ENCODE data around the gene PGA4.
"Not testable (repeated sequence)": the region's sequence is repeated elsewhere in the genome, so short reads cannot be mapped to it uniquely, and the experiment has no call there.

PGA4 gene

DNA sequence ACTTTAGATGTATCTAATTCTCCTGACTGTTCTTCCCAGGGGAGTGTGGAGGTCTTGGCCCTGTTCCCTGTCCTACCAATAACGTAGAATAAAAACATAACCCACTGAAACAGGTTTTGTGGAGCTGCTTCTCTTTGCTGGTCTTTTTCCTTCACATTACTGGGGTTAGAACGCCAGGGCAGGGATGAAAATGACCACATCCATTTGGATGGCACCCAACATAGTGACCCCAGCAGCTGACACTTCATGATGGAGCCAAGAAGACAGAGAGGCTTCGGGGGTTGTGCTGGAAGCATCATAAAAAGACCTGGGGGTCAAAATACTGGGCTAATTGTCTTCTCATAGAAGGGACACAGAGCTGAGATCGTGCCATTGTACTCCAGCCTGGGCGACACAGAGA, 9.4 kb downstream of the PGA4 start:
- not testable (repeated sequence) for H3K4me3 ChIP-seq (ENCODE audit: low read length)

- not testable (repeated sequence) for H3K4me3 ChIP-seq (ENCODE audit: low read length)
Measured at GRCh38 chr11:61232548-61233145, 10.5 kb downstream of the PGA4 start.

DNA sequence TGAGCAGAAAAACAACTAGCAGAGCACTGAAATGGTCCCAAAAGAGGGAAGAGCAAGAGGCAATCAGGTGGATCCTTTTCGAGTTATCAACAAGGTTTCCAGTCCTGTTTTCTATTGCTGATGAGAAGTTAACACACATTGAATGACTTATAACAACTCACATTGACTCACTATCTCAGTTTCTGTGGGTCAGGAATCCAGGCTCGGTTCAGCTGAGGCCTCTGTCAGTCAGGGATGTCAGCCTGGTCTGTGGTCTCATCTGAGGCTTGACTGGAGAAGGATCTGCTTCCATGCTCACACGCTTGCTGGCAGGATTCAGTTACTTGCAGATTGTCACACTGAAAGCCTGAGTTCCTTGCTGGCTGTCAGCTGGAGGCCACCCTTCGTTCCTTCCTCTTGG, 15.0 kb downstream of the PGA4 start:
- not testable (repeated sequence) for H3K4me3 ChIP-seq (ENCODE audit: low read length)

DNA sequence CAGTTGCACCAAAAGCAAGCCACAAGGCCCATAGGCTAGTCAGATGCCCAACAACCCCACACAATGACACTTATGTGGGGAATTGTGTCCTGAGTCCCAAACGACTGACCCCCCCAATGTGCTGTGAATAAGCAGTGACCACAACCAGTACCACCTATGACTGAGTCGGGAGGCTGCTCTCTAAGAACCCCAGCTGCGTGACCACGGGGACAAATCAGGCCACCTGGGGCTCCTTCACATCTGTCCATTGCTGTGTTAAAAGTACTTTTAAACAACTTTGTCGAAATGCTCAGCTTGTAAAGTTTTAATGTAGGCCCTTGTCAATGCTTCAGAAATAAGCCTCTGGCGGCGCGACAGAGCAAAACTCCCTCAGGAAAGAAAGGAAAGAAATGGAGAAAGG, 18.1 kb downstream of the PGA4 start:
- not testable (repeated sequence) for H3K4me3 ChIP-seq (ENCODE audit: low read length)

DNA sequence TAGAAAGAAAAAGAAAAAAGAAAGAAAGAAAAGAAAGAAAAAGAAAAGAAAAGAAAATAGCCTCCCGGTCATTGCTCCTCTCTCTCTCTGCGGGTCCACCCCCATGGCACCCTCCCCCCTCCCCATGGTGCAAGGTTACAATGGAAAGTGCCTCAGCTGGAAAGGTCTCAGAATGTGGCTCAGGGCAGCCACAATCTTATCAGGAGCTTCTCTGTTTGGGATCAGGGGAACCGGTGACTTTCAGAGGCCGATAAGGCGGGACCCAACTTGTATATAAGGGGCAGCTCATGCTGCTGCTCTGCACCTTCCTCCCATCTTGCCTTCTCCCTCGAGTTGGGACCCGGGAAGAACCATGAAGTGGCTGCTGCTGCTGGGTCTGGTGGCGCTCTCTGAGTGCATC, 18.7 kb downstream of the PGA4 start, which contains the start of gene PGA5:
PGA5 (plus strand) TSS at position 301 of the 400 bp plus-strand sequence; CDS start at position 353, 52 bp downstream.
- H3K4me3 ChIP-seq (ENCODE audit: low read length): not testable (repeated sequence)

DNA sequence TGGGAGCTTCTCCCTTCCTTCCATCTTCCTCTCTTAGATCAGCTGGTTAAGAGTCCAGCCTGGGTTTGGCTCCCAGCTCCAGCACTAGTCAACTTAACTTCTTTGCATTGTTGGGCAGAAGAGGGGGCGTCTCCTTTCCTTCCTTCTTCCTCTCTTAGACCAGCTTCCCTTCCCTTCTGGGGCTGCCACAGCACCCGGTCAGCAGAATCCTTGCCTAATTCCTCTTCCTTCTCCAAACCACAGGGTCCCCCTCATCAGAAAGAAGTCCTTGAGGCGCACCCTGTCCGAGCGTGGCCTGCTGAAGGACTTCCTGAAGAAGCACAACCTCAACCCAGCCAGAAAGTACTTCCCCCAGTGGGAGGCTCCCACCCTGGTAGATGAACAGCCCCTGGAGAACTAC, 19.4 kb downstream of the PGA4 start:
- not testable (repeated sequence) for H3K4me3 ChIP-seq (ENCODE audit: low read length)

GRCh38 chr11:61245284-61245964, 23.3 kb downstream of the PGA4 start:
- H3K4me3 ChIP-seq (ENCODE audit: low read length): not testable (repeated sequence)

GRCh38 chr11:61248071-61248470, 25.9 kb downstream of the PGA4 start:
- not testable (repeated sequence) for H3K4me3 ChIP-seq (ENCODE audit: low read length)

GRCh38 chr11:61249201-61249600, 27.1 kb downstream of the PGA4 start:
- H3K4me3 ChIP-seq (ENCODE audit: low read length): not testable (repeated sequence)

DNA sequence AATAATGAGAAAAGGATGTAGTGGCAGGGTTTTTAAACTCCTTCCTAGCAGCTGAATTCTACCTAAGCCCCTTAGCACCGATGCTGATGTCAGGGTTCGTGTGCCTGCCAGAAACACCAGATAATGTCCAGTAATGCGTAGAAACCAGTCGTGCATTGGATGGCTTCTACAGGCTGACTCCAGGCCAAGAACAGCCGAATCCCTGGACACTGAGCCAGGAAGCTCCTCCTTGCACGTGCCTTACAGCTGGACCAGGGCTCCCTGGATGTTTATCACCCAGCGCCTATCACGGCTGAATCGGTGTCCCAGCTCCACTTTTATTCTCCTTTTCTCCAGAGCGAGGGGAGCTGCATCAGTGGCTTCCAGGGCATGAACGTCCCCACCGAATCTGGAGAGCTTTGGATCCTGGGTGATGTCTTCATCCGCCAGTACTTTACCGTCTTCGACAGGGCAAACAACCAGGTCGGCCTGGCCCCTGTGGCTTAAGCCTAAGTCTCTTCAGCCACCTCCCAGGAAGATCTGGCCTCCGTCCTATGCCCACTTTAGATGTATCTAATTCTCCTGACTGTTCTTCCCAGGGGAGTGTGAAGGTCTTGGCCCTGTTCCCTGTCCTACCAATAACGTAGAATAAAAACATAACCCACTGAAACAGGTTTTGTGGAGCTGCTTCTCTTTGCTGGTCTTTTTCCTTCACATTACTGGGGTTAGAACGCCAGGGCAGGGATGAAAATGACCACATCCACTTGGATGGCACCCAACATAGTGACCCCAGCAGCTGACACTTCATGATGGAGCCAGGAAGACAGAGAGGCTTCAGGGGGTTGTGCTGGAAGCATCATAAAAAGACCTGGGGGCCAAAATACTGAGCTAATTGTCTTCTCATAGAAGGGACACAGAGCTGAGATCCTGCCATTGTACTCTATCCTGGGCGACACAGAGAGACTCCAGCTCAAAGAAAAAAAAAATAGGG, 28.9 kb downstream of the PGA4 start:
- not testable (repeated sequence) for H3K4me3 ChIP-seq (ENCODE audit: low read length)

GRCh38 chr11:61252332-61252731, 30.2 kb downstream of the PGA4 start:
- not testable (repeated sequence) for H3K4me3 ChIP-seq (ENCODE audit: low read length)

DNA sequence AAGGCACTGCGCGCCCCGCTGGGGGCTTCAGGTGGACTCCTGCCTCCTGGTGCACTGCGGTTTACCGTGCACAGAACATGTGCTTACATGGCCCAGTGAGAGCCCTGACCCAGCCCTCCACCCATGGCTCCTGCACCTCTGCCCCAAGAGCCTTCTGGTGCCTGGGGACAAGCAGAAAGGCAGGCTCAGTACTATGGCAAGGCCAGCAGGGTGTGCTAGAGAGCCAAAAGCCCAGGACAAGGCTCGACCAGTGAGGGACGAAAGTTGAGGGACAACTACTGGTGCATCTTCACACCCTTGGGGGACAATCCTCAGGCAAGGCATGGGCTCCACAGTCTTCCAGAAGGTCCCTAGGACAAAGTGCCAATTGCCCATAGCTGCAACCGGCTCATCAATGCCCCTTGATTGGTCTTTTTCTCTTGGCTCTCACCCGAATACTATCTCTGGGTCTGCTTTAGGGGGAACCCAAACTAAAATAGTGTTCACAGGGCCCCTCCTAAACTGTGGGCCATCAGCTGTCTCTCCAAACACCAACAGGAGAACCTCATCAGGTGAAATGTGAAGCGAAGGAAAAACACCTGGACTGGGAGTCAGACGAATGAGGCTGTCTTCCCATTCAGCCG, 32.4 kb downstream of the PGA4 start:
- no peak for TF ChIP-seq ZNF274 (IDR thresholded peaks at IDR 0.05; ENCODE audit: low read depth, low read length)
- no peak overlapping the region for H3K4me3 ChIP-seq (ENCODE audit: low read length)

GRCh38 chr11:61256710-61257482, 34.7 kb downstream of the PGA4 start:
- no peak for TF ChIP-seq ZNF274 (IDR thresholded peaks at IDR 0.05; ENCODE audit: low read depth, low read length)
- H3K4me3 ChIP-seq (ENCODE audit: low read length): no peak overlapping the region

DNA sequence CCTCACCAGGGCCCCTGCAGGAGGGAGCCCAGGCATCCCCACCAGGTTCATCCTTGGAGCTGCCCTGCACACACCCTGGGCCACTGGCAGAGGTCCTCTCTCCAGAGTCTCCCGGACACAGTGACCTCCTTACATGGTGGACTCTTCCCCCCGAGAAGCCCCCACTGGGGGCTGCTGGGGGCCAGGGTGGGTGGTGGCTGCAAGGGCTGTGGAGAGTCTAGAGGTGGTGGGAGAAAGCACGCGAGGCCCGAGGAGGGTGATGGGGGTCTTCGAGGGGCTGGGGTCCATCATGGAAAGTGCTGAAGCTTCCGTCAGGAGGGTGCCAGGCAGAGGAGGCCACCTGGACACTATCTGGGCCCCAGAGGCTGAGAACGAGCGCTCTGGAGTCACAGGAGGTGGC, 36.4 kb downstream of the PGA4 start:
- TF ChIP-seq ZNF274 (IDR thresholded peaks at IDR 0.05; ENCODE audit: low read depth, low read length): no peak
- no peak overlapping the region for H3K4me3 ChIP-seq (ENCODE audit: low read length)

DNA sequence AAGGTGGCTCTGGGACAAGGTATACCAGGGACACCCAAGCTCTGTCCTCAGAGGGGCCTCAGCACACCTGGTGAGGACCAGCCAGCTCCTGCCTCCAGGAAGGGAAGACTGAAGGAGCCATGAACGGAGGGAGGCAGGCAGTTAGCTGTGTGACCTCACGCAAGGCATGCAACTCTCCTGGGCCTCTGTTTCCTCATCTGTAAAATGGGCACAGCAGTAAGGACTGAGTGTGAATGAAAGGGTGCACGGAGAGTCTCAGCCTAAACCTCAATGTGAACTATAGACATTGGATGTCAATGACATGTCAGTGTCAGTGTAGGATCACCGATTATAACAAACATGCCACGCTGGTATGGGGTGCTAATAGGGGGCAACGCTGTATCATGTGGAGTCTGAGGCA, 37.2 kb downstream of the PGA4 start:
- no peak overlapping the region for H3K4me3 ChIP-seq (ENCODE audit: low read length)
- no peak for TF ChIP-seq ZNF274 (IDR thresholded peaks at IDR 0.05; ENCODE audit: low read depth, low read length)

All from GM08714 (cell line).